Central memory CD8-positive, alpha-beta T cell (primary cell): Measurements from ENCODE around the gene PRG3.

Experiments used
- ATAC-seq: fragments of 150-1000 bp; cut with Tn5 transposase; replicated peaks from 2 replicates; pipeline ENCODE4 v1.10.0; 2022; ENCODE audit warnings: mild to moderate bottlenecking, moderate FRiP score, moderate number of reproducible peaks; ENCODE audit not compliant: poor library complexity, severe bottlenecking; ENCODE audit errors: extremely low read depth
- DNase-seq, 2 donors: peaks; one replicate each; pipeline ENCODE4 v3.0.0; 2021; ENCODE audit warnings: low spot score in 2 of 2
- H3K27ac Mint-ChIP-seq: one replicate; pipeline ENCODE4 v1.8.0; 2022; ENCODE audit warnings: low read depth, mild to moderate bottlenecking, moderate library complexity, mixed read lengths
- H3K27me3 Mint-ChIP-seq: one replicate; pipeline ENCODE4 v1.8.0; 2022; ENCODE audit warnings: mixed read lengths
- H3K36me3 Mint-ChIP-seq: one replicate; pipeline ENCODE4 v1.8.0; 2022; ENCODE audit warnings: mild to moderate bottlenecking, moderate library complexity, mixed read lengths; ENCODE audit not compliant: insufficient read depth
- H3K4me1 Mint-ChIP-seq: one replicate; pipeline ENCODE4 v1.8.0; 2022; ENCODE audit warnings: mixed read lengths
- H3K4me3 Mint-ChIP-seq: one replicate; pipeline ENCODE4 v1.8.0; 2022; ENCODE audit warnings: mild to moderate bottlenecking, moderate library complexity, mixed read lengths
- H3K9me3 Mint-ChIP-seq: one replicate; pipeline ENCODE4 v1.8.0; 2022; ENCODE audit warnings: mixed read lengths

Gene PRG3

GRCh38 chr11:57332694-57333440 is 48.1 kb downstream of the PRG3 start:
- Mint-ChIP-seq H3K4me1 (peaks cover 35% of the 10 kb centered on the region), H3K27me3 (no peaks in the 10 kb centered on the region), H3K27ac (no peak overlapping the region), H3K4me3 (no peak overlapping the region), H3K9me3 (no peaks in the 10 kb centered on the region), H3K36me3 (peaks cover 46% of the 10 kb centered on the region)
- ATAC-seq: no peak
- no peak for DNase-seq

GRCh38 chr11:57331720-57332119 is 49.2 kb downstream of the PRG3 start:
- H3K9me3 Mint-ChIP-seq: no peaks in the 10 kb centered on the region
- H3K36me3 Mint-ChIP-seq: peaks cover 52% of the 10 kb centered on the region
- no peak overlapping the region for H3K4me3 Mint-ChIP-seq
- DNase-seq (no peak), ATAC-seq (no peak)
- H3K27ac Mint-ChIP-seq: no peak overlapping the region
- H3K27me3 Mint-ChIP-seq: no peaks in the 10 kb centered on the region
- H3K4me1 Mint-ChIP-seq: peaks cover 38% of the 10 kb centered on the region

GRCh38 chr11:57330029-57330428 is 50.9 kb downstream of the PRG3 start:
- ATAC-seq (no peak), DNase-seq (no peak)
- peak overlapping the region; percentile 50 for H3K27ac Mint-ChIP-seq
- peaks cover 41% of the 10 kb centered on the region for H3K4me1 Mint-ChIP-seq
- H3K27me3 Mint-ChIP-seq: no peaks in the 10 kb centered on the region
- peaks cover 54% of the 10 kb centered on the region for H3K36me3 Mint-ChIP-seq
- no peak overlapping the region for H3K4me3 Mint-ChIP-seq
- no peaks in the 10 kb centered on the region for H3K9me3 Mint-ChIP-seq

GRCh38 chr11:57327721-57328120 is 53.2 kb downstream of the PRG3 start:
- no peak for DNase-seq
- H3K4me1 Mint-ChIP-seq: peaks cover 42% of the 10 kb centered on the region
- H3K4me3 Mint-ChIP-seq: peak overlapping the region; percentile 15
- peaks cover 56% of the 10 kb centered on the region for H3K36me3 Mint-ChIP-seq
- H3K27me3 Mint-ChIP-seq: no peaks in the 10 kb centered on the region
- no peak for ATAC-seq
- H3K27ac Mint-ChIP-seq: peak overlapping the region; percentile 93
- H3K9me3 Mint-ChIP-seq: no peaks in the 10 kb centered on the region
